ENCODE data around the gene SMURF1.

GRCh38 chr7:99037327-99037940, 106.5 kb downstream of the SMURF1 start:
- TF ChIP-seq POLR2A (IDR thresholded peaks at IDR 0.05; ENCODE audit: low read depth, low read length) = no peak
- TF ChIP-seq POLR2AphosphoS5 (IDR thresholded peaks at IDR 0.05; ENCODE audit: low read depth, low read length) = no peak
- TF ChIP-seq POU2F2 (IDR thresholded peaks at IDR 0.05; ENCODE audit: low read depth, low read length) = no peak
- no peak for TF ChIP-seq SPI1 (IDR thresholded peaks at IDR 0.05; ENCODE audit: low read depth, low read length)

All from GM12891 (cell line).